HG03521 (cell line): ENCODE data around the gene AQP4.

Experiments
- ATAC-seq: cut with Tn5 transposase; IDR thresholded peaks from one replicate; pipeline ENCODE4 v1.9.1; 2021; ENCODE audit warnings: mild to moderate bottlenecking, moderate library complexity; ENCODE audit not compliant: unreplicated experiment

AQP4 gene

GRCh38 chr18:26865557-26865956, at the start of gene AQP4:
AQP4 (minus strand) TSS chr18:26865707; CDS start chr18:26865689, 18 bp downstream.
- no peak for ATAC-seq

- no peak for ATAC-seq
Measured at GRCh38 chr18:26911840-26912239, 46.3 kb upstream of the AQP4 start.

GRCh38 chr18:26909599-26910290, 44.2 kb upstream of the AQP4 start:
- no peak for ATAC-seq

GRCh38 chr18:26908906-26909305, 43.4 kb upstream of the AQP4 start:
- no peak for ATAC-seq

- ATAC-seq = no peak
Measured at GRCh38 chr18:26902291-26902690, 36.8 kb upstream of the AQP4 start.

GRCh38 chr18:26901020-26901419, 35.5 kb upstream of the AQP4 start:
- no peak for ATAC-seq

GRCh38 chr18:26894426-26894825, 28.9 kb upstream of the AQP4 start:
- no peak for ATAC-seq

- no peak for ATAC-seq
Measured at GRCh38 chr18:26893996-26894395, 28.5 kb upstream of the AQP4 start.

GRCh38 chr18:26888259-26888658, 22.8 kb upstream of the AQP4 start:
- no peak for ATAC-seq

- ATAC-seq = no peak
Measured at GRCh38 chr18:26875040-26875654, 9.6 kb upstream of the AQP4 start.

- ATAC-seq = no peak
Measured at GRCh38 chr18:26874283-26874682, 8.8 kb upstream of the AQP4 start.

GRCh38 chr18:26869640-26870039, 4.1 kb upstream of the AQP4 start:
- peak; percentile 43 for ATAC-seq

GRCh38 chr18:26868968-26869586, 3.6 kb upstream of the AQP4 start:
- no peak for ATAC-seq

GRCh38 chr18:26867471-26867870, 2.0 kb upstream of the AQP4 start:
- ATAC-seq = no peak

GRCh38 chr18:26864658-26865057, 849 bp downstream of the AQP4 start:
- ATAC-seq = no peak

GRCh38 chr18:26863921-26864497, 1.5 kb downstream of the AQP4 start:
- ATAC-seq = no peak

- ATAC-seq = no peak
Measured at GRCh38 chr18:26863122-26863879, 2.2 kb downstream of the AQP4 start.

- no peak for ATAC-seq
Measured at GRCh38 chr18:26862084-26862483, 3.4 kb downstream of the AQP4 start.

- no peak for ATAC-seq
Measured at GRCh38 chr18:26854292-26854881, 11.1 kb downstream of the AQP4 start.

GRCh38 chr18:26853401-26853800, 12.1 kb downstream of the AQP4 start:
- no peak for ATAC-seq

- no peak for ATAC-seq
Measured at GRCh38 chr18:26843760-26844159, 21.7 kb downstream of the AQP4 start.
